ENCODE results near the gene FHL1.

DNA sequence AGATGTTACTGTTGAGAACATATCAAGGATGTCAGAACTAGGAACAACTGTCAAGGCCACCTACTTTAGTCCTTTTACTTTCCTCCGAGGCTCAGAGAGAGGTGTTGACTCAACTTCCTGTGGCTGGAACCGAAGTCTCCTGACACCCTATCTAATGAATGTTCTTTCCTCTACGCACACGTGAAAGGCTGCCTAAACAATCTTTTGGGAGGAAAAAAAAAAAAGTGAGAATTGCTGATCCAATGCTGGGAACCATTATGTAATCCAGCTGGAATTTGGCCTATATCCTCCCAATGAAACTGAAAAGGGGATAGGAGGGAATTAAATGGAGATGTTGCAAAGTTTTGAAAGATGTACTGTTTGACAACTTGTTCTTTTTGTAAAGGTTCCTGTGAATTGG is 112.2 kb downstream of the FHL1 start:
- no peak for TF ChIP-seq ZNF274 (IDR thresholded peaks at IDR 0.05; ENCODE audit: low read depth, low read length)
- no peak for TF ChIP-seq SUZ12 (IDR thresholded peaks at IDR 0.05; ENCODE audit: extremely low read depth, insufficient read depth, insufficient read length)
- no peak for TF ChIP-seq YY1 (IDR thresholded peaks at IDR 0.05; ENCODE audit: insufficient read depth, insufficient read length)

Measured in NT2/D1 (cell line).